ENCODE data around the gene ACOXL. TPM values are rescaled to one million over a fixed set of nuclear protein-coding genes. Genes with fewer than 3 reads are reported as not detected.
"Not testable (repeated sequence)": the region's sequence is repeated elsewhere in the genome, so short reads cannot be mapped to it uniquely, and the experiment has no call there.

The ACOXL gene
- total RNA-seq, 2 donors from 2014 or later = not detected

DNA sequence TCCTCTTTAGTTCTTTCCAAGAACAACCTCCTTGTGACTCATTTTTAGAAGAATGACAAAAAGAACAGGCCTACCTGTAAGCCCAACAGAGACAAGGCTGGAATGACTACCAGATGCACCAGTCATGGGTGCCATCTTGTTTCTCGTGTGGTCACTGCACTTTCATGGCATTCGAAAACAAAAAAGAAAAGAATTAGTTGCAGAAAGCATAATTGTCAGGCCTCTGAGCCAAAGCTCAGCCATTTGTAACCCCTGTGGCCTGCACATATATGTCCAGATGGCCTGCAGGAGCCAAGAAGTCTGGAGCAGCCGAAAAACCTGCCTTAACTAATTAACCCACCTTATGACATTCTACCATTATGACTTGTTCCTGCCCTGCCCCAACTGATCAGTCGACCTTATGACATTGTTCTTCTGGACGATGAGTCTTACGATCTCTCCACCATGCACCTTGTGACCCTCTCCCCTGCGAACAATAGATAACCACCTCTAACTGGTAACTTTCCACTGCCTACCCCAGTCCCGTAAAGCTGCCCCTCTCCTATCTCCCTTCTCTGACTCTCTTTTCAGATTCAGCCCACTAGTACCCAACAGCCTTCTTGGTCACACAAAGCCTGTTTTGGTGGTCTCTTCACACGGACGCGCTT lies 40.6 kb upstream of the ACOXL start:
- TF ChIP-seq, protein P1, sequence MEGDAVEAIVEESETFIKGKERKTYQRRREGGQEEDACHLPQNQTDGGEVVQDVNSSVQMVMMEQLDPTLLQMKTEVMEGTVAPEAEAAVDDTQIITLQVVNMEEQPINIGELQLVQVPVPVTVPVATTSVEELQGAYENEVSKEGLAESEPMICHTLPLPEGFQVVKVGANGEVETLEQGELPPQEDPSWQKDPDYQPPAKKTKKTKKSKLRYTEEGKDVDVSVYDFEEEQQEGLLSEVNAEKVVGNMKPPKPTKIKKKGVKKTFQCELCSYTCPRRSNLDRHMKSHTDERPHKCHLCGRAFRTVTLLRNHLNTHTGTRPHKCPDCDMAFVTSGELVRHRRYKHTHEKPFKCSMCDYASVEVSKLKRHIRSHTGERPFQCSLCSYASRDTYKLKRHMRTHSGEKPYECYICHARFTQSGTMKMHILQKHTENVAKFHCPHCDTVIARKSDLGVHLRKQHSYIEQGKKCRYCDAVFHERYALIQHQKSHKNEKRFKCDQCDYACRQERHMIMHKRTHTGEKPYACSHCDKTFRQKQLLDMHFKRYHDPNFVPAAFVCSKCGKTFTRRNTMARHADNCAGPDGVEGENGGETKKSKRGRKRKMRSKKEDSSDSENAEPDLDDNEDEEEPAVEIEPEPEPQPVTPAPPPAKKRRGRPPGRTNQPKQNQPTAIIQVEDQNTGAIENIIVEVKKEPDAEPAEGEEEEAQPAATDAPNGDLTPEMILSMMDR (IDR thresholded peaks at IDR 0.05) = no peak
- H3K36me3 ChIP-seq = no peaks in the 10 kb centered on the region
- H3K4me3 ChIP-seq = no peak overlapping the region
- no peaks in the 10 kb centered on the region for H3K27me3 ChIP-seq (replicated peaks; ENCODE audit: insufficient read depth)
- H3K27ac ChIP-seq = no peak overlapping the region
- DNase-seq (ENCODE audit: low spot score) (no peak), ATAC-seq (ENCODE audit: insufficient number of reproducible peaks, low FRiP score, low read depth) (no peak)
- no peaks in the 10 kb centered on the region for H3K9me3 ChIP-seq
- no peaks in the 10 kb centered on the region for H3K4me1 ChIP-seq (ENCODE audit: control insufficient read depth in 1 of 2, low read depth in 2 of 2)

DNA sequence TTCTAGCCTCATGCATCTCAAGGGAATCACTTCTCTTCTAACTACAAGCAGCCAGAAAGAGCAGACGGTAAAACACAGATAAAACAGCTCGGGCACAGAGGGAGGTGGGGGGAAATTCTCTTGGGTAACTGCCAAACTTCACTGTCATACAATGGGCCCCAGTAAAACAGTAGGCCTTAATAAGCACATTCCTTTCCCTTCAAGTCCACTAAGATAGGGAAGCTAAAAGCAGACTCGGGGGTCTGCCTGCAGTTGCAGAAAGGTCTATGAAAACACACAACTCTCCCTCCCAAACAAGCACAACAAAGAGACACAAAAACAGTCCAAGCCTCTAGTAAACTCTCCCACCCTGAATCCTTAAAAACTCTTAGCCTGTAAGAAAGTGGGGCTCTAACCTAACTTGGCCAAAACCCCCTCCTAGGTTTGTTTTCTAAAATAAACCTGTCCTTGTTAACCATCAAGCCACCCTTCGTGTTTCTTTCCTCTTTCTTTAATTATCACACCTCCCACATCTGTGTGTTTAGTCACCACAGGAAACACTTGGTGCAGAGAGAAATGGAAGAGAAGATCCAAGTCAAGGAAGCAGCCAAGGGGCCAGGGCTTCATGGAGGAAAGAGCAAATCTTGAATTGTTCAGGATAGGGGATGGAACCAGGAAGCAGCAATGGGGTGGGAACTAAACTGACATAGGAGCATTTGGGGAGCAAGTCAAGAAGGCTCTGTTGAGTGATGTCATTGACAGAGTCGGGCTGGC lies 37.1 kb upstream of the ACOXL start:
- ATAC-seq (ENCODE audit: insufficient number of reproducible peaks, low FRiP score, low read depth); H3K27me3 ChIP-seq (replicated peaks; ENCODE audit: insufficient read depth); H3K36me3 ChIP-seq; H3K9me3 ChIP-seq; H3K27ac ChIP-seq; H3K4me3 ChIP-seq; DNase-seq (ENCODE audit: low spot score); H3K4me1 ChIP-seq (ENCODE audit: control insufficient read depth in 1 of 2, low read depth in 2 of 2): not testable (repeated sequence)

DNA sequence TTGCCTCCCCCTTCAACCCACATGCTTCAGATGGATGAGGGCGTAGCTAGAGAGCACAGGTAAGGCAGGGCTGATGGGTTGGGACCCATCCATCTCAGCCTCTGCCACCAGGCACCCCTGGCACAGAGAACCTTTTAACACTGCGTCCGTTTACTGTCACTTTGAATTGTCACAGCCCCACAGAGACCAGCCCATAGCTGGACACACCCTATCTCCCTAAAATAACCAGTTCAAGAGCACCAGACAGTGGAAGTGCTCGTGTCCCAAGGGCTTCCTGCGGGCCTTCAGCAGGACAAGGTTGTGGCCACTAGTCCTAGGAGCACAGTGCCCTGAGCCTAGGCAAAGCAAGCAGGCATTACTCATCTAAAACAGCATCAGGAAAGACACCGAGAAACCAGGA lies 34.1 kb upstream of the ACOXL start:
- not testable (repeated sequence) for H3K27me3 ChIP-seq (replicated peaks; ENCODE audit: insufficient read depth); H3K4me3 ChIP-seq; DNase-seq (ENCODE audit: low spot score); H3K4me1 ChIP-seq (ENCODE audit: control insufficient read depth in 1 of 2, low read depth in 2 of 2); H3K27ac ChIP-seq; ATAC-seq (ENCODE audit: insufficient number of reproducible peaks, low FRiP score, low read depth); H3K36me3 ChIP-seq; H3K9me3 ChIP-seq

DNA sequence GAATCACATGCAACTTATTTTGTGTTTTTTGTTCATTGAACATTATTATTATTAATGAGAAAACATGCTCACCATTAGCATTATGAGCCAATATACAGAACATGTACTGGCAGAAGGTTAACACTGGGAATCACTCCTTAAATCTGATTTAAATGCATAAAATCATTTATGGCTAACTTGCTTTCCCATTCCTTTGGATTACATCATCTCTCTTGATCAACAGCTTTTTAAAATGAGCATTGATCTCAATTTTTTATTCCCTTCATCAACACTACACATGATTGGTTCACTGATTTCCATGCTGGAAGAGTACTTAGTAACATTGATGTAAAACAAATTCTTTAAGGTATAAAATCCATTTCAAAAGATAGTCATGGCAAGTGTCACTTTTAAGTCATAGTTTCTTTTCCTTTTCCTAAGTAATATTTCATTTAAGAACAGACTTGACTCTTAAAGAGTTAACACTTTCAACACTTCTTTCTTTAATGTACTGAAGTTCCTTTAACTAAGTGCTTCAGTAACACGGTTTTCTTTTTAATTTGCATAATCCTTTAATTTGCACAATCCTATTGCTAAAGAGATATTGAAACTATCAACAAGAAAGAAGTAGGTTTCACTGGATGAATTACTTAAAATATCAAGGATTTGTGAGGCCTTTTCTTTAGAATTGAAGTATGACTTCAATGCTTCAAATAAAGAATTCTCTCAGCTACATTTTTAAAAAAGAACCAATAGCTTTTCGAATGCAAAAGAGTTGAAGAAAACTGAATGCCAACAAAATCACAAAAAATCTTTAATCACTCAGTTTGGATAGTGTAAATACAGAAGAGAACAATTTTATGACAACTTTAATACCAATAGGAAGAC lies 29.6 kb upstream of the ACOXL start:
- H3K36me3 ChIP-seq = no peaks in the 10 kb centered on the region
- H3K9me3 ChIP-seq = no peaks in the 10 kb centered on the region
- H3K27ac ChIP-seq = no peak overlapping the region
- no peak overlapping the region for H3K4me3 ChIP-seq
- no peaks in the 10 kb centered on the region for H3K4me1 ChIP-seq (ENCODE audit: control insufficient read depth in 1 of 2, low read depth in 2 of 2)
- DNase-seq (ENCODE audit: low spot score) (no peak), ATAC-seq (ENCODE audit: insufficient number of reproducible peaks, low FRiP score, low read depth) (no peak)
- no peaks in the 10 kb centered on the region for H3K27me3 ChIP-seq (replicated peaks; ENCODE audit: insufficient read depth)
- TF ChIP-seq, protein P1 (IDR thresholded peaks at IDR 0.05) = no peak

DNA sequence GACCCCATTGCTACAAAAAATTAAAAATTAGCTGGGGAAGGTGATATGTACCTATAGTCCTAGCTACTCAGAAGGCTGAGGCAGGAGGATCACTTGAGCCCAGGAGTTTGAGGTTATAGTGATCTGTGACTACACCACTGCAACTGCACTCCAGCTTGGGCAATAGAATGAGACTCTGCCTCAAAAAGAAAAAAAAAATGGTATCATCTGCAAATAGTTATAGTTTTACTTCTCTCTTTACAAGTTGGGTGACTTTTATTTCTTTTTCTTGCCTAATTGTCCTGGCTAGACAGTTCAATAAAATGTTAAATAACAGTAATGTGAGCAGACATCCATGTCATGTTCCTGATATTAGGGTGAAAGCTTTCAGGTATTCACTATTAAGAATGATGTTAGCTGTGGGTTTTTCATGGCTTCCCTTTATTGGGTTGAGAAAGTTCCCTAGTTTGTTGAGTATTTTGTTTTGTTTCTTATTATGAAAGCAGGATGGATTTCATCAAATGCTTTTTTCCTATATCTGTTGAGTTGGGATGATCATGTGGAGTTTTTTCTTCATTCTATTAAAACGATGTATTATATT lies 24.9 kb upstream of the ACOXL start:
- Histone ChIP-seq H3K27me3 (replicated peaks; ENCODE audit: insufficient read depth) (no peaks in the 10 kb centered on the region), H3K9me3 (no peaks in the 10 kb centered on the region), H3K4me1 (ENCODE audit: control insufficient read depth in 1 of 2, low read depth in 2 of 2) (no peaks in the 10 kb centered on the region), H3K4me3 (no peak overlapping the region), H3K36me3 (no peaks in the 10 kb centered on the region), H3K27ac (no peak overlapping the region)
- ATAC-seq (ENCODE audit: insufficient number of reproducible peaks, low FRiP score, low read depth) = no peak
- TF ChIP-seq, protein P1 (IDR thresholded peaks at IDR 0.05) = no peak
- no peak for DNase-seq (ENCODE audit: low spot score)

Data from thoracic aorta (tissue), 2 donors.